ENCODE data around the gene FAM169A. TPM values are rescaled to one million over a fixed set of nuclear protein-coding genes. Genes with fewer than 3 reads are reported as not detected.

Gene FAM169A
- polyA plus RNA-seq, 1 donor from 2014 or later = 46.7 TPM

GRCh38 chr5:74897049-74897448 is 30.9 kb upstream of the FAM169A start:
- H3K9ac ChIP-seq (ENCODE audit: low read length) = no peak overlapping the region

GRCh38 chr5:74895906-74896305 is 29.7 kb upstream of the FAM169A start:
- Histone ChIP-seq H3F3A (ENCODE audit: insufficient read depth, low read length, poor library complexity, severe bottlenecking) (no peaks in the 10 kb centered on the region), H3K79me2 (replicated peaks; ENCODE audit: insufficient read depth, low read length) (no peaks in the 10 kb centered on the region), H3K9me2 (ENCODE audit: insufficient read depth, low read length) (no peaks in the 10 kb centered on the region), H3K9ac (ENCODE audit: low read length) (no peak overlapping the region), H3K9me3 (ENCODE audit: low read length) (peaks cover 5% of the 10 kb centered on the region), H3K4me3 (ENCODE audit: low read length) (no peak overlapping the region), H3K27ac (ENCODE audit: low read length) (no peak overlapping the region), H4K20me1 (ENCODE audit: insufficient read depth) (no peaks in the 10 kb centered on the region), H3K27me3 (ENCODE audit: insufficient read depth, low read depth, low read length) (no peaks in the 10 kb centered on the region), H3K36me3 (ENCODE audit: insufficient read depth, low read length) (no peaks in the 10 kb centered on the region), H3K4me2 (ENCODE audit: low read length) (no peak overlapping the region), H2AFZ (ENCODE audit: low read depth, low read length) (no peak overlapping the region)
- TF ChIP-seq TAF1 (IDR thresholded peaks at IDR 0.05; ENCODE audit: low read depth) = no peak
- no peak for TF ChIP-seq EZH2 (IDR thresholded peaks at IDR 0.05; ENCODE audit: borderline replicate concordance, insufficient read depth, low read length, poor library complexity, severe bottlenecking)
- no peak for TF ChIP-seq SMC3 (conservative IDR thresholded peaks at IDR 0.05; ENCODE audit: poor library complexity)
- no peak for TF ChIP-seq RAD21 (conservative IDR thresholded peaks at IDR 0.05)
- TF ChIP-seq REST (IDR thresholded peaks at IDR 0.05; ENCODE audit: borderline replicate concordance) = no peak
- TF ChIP-seq POLR2AphosphoS5 (IDR thresholded peaks at IDR 0.05) = no peak
- TF ChIP-seq CTCF (IDR thresholded peaks at IDR 0.05; ENCODE audit: poor library complexity, severe bottlenecking) = no peak
- no peak for TF ChIP-seq EP300 (conservative IDR thresholded peaks at IDR 0.05; ENCODE audit: poor library complexity, severe bottlenecking)

More at GRCh38 chr5:74897049-74897448, 30.9 kb upstream of the FAM169A start:
- Histone ChIP-seq H3K9me2 (ENCODE audit: insufficient read depth, low read length) (no peaks in the 10 kb centered on the region), H3K4me2 (ENCODE audit: low read length) (no peak overlapping the region), H3K9me3 (ENCODE audit: low read length) (peaks cover 5% of the 10 kb centered on the region), H3F3A (ENCODE audit: insufficient read depth, low read length, poor library complexity, severe bottlenecking) (no peaks in the 10 kb centered on the region), H3K4me3 (ENCODE audit: low read length) (no peak overlapping the region), H2AFZ (ENCODE audit: low read depth, low read length) (no peak overlapping the region), H3K27ac (ENCODE audit: low read length) (no peak overlapping the region), H3K79me2 (replicated peaks; ENCODE audit: insufficient read depth, low read length) (no peaks in the 10 kb centered on the region), H3K36me3 (ENCODE audit: insufficient read depth, low read length) (no peaks in the 10 kb centered on the region), H3K27me3 (ENCODE audit: insufficient read depth, low read depth, low read length) (no peaks in the 10 kb centered on the region), H4K20me1 (ENCODE audit: insufficient read depth) (no peaks in the 10 kb centered on the region)
- no peak for TF ChIP-seq CTCF (IDR thresholded peaks at IDR 0.05; ENCODE audit: poor library complexity, severe bottlenecking)
- no peak for TF ChIP-seq TAF1 (IDR thresholded peaks at IDR 0.05; ENCODE audit: low read depth)
- no peak for TF ChIP-seq REST (IDR thresholded peaks at IDR 0.05; ENCODE audit: borderline replicate concordance)
- no peak for TF ChIP-seq EP300 (conservative IDR thresholded peaks at IDR 0.05; ENCODE audit: poor library complexity, severe bottlenecking)
- TF ChIP-seq RAD21 (conservative IDR thresholded peaks at IDR 0.05) = no peak
